RWPE2 (cell line): ENCODE data around the gene OR2F1.

Source experiments
- ATAC-seq: fragments of 200-7000 bp; cut with Tn5 transposase; 3 replicates; pipeline ENCODE4 v1.9.1; 2021; ENCODE audit warnings: low read depth
- DNase-seq: peaks from one replicate; pipeline ENCODE4 v3.0.0-alpha.2; 2020; ENCODE audit warnings: low spot score
- H3K27ac ChIP-seq: fragments of 450-650 bp; 2 replicates; pipeline ENCODE4 v1.5.1; 2017; ENCODE audit warnings: mild to moderate bottlenecking; ENCODE audit not compliant: poor library complexity, severe bottlenecking
- H3K27me3 ChIP-seq: fragments of 250-450 bp; sonication (Bioruptor Pico); 2 replicates; pipeline ENCODE4 v1.5.1; 2021; ENCODE audit warnings: mild to moderate bottlenecking, moderate library complexity; ENCODE audit not compliant: insufficient read depth, poor library complexity, severe bottlenecking
- H3K36me3 ChIP-seq: fragments of 250-450 bp; sonication (Bioruptor Pico); 2 replicates; pipeline ENCODE4 v1.5.1; 2020; ENCODE audit warnings: low read depth, mild to moderate bottlenecking, moderate library complexity
- H3K4me1 ChIP-seq: fragments of 250-450 bp; sonication (Bioruptor Pico); 2 replicates; pipeline ENCODE4 v1.5.1; 2021; ENCODE audit warnings: mild to moderate bottlenecking, moderate library complexity; ENCODE audit not compliant: insufficient read depth, poor library complexity, severe bottlenecking
- H3K4me3 ChIP-seq: fragments of 250-450 bp; sonication (Bioruptor Pico); 2 replicates; pipeline ENCODE4 v1.5.1; 2021; ENCODE audit warnings: mild to moderate bottlenecking, moderate library complexity; ENCODE audit not compliant: severe bottlenecking
- H3K9me3 ChIP-seq: fragments of 250-450 bp; sonication (Bioruptor Pico); 2 replicates; pipeline ENCODE4 v1.5.1; 2021; ENCODE audit warnings: mild to moderate bottlenecking, moderate library complexity; ENCODE audit not compliant: severe bottlenecking
- CTCF ChIP-seq: fragments of 450-650 bp; IDR thresholded peaks from one replicate; pipeline ENCODE4 v1.5.1; 2017; ENCODE audit warnings: mild to moderate bottlenecking, moderate library complexity; ENCODE audit not compliant: poor library complexity, severe bottlenecking

Gene OR2F1

GRCh38 chr7:143978585-143978984, 23.9 kb downstream of the OR2F1 start:
- no peaks in the 10 kb centered on the region for H3K36me3 ChIP-seq
- no peak for TF ChIP-seq CTCF
- H3K4me3 ChIP-seq: no peak overlapping the region
- H3K27ac ChIP-seq: peak overlapping the region; percentile 70
- H3K9me3 ChIP-seq: no peaks in the 10 kb centered on the region
- H3K27me3 ChIP-seq: no peaks in the 10 kb centered on the region
- H3K4me1 ChIP-seq: peaks cover 17% of the 10 kb centered on the region
- ATAC-seq: no peak
- DNase-seq: no peak

GRCh38 chr7:143979359-143979758, 24.7 kb downstream of the OR2F1 start:
- Histone ChIP-seq H3K27ac (peak overlapping the region; percentile 70), H3K36me3 (no peaks in the 10 kb centered on the region), H3K4me3 (no peak overlapping the region), H3K9me3 (no peaks in the 10 kb centered on the region), H3K27me3 (no peaks in the 10 kb centered on the region), H3K4me1 (peaks cover 17% of the 10 kb centered on the region)
- ATAC-seq: peak; percentile 79
- DNase-seq: no peak
- no peak for TF ChIP-seq CTCF

GRCh38 chr7:143979998-143980397, 25.4 kb downstream of the OR2F1 start:
- no peaks in the 10 kb centered on the region for H3K9me3 ChIP-seq
- no peak for ATAC-seq
- H3K27ac ChIP-seq: peak overlapping the region; percentile 70
- no peak for DNase-seq
- peaks cover 17% of the 10 kb centered on the region for H3K4me1 ChIP-seq
- TF ChIP-seq CTCF: no peak
- no peaks in the 10 kb centered on the region for H3K36me3 ChIP-seq
- H3K27me3 ChIP-seq: no peaks in the 10 kb centered on the region
- H3K4me3 ChIP-seq: no peak overlapping the region

GRCh38 chr7:143980746-143981510, 26.3 kb downstream of the OR2F1 start:
- DNase-seq: no peak
- no peak for TF ChIP-seq CTCF
- no peaks in the 10 kb centered on the region for H3K27me3 ChIP-seq
- H3K4me1 ChIP-seq: peaks cover 17% of the 10 kb centered on the region
- H3K4me3 ChIP-seq: no peak overlapping the region
- H3K36me3 ChIP-seq: no peaks in the 10 kb centered on the region
- no peak for ATAC-seq
- peak overlapping the region; percentile 70 for H3K27ac ChIP-seq
- no peaks in the 10 kb centered on the region for H3K9me3 ChIP-seq

- no peak for TF ChIP-seq CTCF
- no peak for DNase-seq
- Histone ChIP-seq H3K4me3 (no peak overlapping the region), H3K27ac (no peak overlapping the region), H3K9me3 (no peaks in the 10 kb centered on the region), H3K4me1 (peaks cover 14% of the 10 kb centered on the region), H3K36me3 (no peaks in the 10 kb centered on the region), H3K27me3 (no peaks in the 10 kb centered on the region)
- ATAC-seq: no peak
Measured at GRCh38 chr7:143983960-143984359, 29.3 kb downstream of the OR2F1 start.
